Activated CD4-positive, alpha-beta T cell treated with anti-CD3 and anti-CD28 coated beads for 1 hour (primary cell): ENCODE measurements around the gene EPB41L2.
"Not testable (repeated sequence)": the region's sequence is repeated elsewhere in the genome, so short reads cannot be mapped to it uniquely, and the experiment has no call there.

Source experiments
- DNase-seq: peaks from one replicate; pipeline ENCODE4 v3.0.0-alpha.2; 2020

EPB41L2 gene

GRCh38 chr6:131033631-131034030 lies 29.4 kb downstream of the EPB41L2 start:
- no peak for DNase-seq

DNA sequence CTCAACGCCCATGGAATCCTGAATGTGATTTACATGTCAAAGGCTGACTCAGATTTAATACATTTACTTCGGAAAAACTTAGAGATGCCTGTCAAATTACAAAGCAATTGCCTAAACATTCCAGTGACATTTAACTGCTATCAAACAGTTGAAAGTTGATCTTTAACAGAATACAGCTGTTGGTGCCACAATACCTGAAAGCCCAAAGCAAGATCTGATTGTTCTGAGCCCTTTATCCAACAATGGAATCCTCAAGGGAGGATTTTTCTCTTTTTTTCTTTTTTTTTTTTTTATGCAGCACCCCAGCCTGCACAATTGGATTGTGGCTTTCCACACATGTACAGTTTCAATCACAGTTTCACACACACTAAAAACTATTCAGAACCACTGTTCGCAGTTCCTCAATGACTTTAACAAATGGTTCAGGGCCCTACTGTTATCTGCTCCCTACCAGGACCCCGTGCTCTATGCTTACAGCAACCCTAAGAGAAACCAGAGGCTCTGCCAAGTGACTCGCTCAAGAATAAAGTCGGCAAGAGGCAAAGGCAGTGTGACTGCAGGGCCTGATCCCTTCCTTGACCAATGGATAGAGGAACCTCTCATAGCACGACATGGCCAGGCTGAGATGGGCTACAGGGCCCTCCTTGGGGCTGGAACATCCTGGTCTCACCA lies 33.3 kb downstream of the EPB41L2 start:
- DNase-seq: no peak

GRCh38 chr6:131027326-131027725 lies 35.7 kb downstream of the EPB41L2 start:
- DNase-seq: no peak

DNA sequence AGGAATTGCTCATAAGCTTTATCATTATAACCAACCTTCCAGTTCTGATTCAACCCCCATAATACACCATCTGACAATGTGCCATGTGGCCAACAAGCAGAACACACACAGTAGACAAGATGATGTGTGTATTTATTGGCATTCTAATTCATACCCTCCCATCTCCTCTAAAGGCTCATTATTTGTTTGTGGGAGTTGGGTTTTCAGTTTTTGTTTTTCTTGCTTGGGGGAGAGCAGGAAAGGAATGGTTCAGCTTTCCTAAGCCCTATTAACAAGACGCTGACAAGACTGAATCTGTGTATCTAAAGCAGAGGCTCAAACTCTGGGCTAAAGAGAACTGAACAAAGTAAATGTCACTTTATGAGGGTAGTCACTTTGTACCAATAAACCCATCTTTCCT lies 36.8 kb downstream of the EPB41L2 start:
- DNase-seq: no peak

GRCh38 chr6:131024565-131024964 lies 38.5 kb downstream of the EPB41L2 start:
- no peak for DNase-seq

DNA sequence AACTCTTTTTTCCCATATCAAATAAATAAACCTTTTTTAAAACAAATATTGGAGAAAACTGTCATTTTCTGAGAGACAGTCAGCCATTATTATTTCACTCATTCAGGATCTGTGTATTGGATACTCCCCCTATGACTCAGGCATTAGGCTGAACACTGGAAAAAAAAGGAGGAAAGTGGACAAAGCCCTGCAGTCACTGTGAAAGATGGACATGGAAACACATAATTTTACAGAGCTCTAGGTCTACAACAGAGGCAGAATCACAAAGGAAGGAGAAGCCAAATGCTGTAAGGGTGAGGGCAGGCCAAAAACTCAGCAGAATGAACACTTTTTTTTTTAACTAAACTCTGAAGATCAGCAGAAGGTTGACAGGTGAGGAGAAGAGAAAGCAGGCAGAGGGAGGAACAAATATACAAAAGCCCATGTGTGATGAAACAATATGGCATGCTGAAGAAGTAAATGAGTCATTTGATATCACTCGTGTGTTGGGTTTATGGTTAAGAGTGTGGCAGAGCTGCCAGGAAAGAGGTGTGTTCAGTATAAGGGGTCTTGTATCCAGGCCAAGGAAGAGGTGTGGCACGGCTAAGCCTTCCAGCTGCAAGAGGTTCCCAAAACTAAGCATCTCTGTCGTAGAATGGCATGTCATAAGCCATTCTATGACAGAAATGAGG lies 39.1 kb downstream of the EPB41L2 start:
- no peak for DNase-seq

DNA sequence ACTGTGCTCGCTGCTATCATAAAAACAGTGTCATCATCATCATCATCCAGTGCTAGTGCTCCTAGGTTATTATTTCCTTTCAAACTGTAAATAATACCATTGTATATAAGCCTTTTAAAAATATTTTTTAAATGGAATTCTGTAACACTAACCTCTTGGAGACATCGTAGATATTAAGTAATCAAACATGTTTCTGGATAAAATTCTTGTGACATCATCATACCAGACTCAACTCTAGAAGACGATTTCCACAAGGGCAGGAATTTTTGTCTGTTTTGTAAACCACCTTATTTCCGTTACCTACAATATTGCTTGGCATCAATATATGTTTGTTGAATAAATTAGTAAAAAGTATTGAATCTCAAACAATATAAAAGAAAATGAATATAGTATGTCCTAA lies 40.4 kb downstream of the EPB41L2 start:
- no peak for DNase-seq

- no peak for DNase-seq
Observed at GRCh38 chr6:131017962-131018361, 45.1 kb downstream of the EPB41L2 start.

GRCh38 chr6:131015630-131016263 lies 47.3 kb downstream of the EPB41L2 start:
- no peak for DNase-seq

DNA sequence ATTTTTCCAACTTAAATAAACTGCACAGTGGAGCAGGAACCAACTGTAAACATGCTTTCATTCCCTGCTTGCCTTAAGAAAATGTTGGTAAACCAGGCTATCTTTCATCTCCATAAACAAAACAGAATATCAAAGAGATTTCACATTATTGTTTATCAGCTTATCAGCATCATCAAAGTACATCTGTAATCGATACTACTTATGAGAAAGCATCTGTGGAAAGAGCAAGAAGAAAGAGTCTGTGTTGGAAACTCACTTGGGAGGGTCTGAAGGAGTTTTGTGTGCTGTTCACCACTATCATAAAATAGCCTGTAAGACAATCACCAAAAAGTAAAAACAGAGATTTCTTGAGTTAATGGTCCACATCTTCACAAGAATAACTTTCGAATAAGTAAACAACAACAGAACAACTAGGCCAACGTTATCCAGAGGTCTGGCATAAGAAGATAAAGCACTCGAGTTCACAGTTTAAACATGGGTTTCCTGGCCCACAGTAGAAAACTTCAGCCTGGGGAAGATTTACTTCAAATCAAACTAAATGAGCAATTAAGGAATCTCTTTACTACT lies 47.9 kb downstream of the EPB41L2 start:
- no peak for DNase-seq

DNA sequence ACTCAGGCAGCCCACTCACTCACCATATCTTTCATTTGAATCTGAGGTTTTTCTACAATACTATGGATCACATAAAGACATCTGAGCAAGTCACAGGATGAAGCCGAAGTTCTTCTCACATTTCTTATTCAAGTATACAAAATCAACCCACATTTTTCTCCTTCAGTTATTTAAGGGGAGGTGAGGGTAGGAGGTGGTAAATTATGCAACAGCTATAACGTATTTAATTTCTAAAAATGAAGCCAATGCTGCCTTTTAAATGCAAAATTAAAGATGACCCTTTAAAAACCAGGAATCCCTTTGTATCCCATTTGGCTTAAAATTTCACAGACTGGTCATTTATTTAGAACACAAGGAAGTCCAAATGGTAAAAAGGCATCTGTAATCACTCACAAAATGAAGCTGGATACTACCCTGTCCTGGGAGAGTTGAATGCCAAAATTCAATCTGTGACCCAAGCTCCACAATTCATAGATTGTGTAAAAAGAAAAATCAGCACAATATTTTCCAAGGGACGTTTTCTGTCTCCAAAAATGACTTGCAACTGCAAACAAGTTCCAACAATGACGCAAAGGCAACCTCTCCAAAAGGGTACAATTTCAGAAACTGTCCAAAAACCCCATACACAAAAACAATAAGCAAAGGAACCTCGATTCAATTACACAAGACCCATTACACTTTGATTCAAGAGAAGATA lies 48.8 kb downstream of the EPB41L2 start:
- DNase-seq: no peak

- no peak for DNase-seq
Observed at GRCh38 chr6:131013495-131013894, 49.5 kb downstream of the EPB41L2 start.

DNA sequence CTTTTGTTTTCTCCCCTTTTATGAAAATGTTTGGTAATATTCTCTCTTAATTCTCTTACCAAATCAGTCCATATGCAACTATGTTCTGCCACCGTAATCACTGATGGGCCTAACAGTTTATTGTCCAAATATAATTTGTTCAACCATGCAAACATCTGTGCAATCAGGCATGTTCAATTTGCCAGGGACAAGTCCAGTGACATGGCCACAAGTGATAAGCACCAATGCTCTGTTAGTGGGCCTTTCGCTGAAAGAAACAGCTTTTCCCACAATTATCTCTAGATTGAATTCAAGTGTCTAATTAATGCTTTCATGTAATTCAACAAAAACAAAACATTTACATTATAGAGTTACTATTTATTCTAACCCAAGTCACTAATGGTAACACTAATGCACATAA lies 53.3 kb downstream of the EPB41L2 start:
- no peak for DNase-seq

DNA sequence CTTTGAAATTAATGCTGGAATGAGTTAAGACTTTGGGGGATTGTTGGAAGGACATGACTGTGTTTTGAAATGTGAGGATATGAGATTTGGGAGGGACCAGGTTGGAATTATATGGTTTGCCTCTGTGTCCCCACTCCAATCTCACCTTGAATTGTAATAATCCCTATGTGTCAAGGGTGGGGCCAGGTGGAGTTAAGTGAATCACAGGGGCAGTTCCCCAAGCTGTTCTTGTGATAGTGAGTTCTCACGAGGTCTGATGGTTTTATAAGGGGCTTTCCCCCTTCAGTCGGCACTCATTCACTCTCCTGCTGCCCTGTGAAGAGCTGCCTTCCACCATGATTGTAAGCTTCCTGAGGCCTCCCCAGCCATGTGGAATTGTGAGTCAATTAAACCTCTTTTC lies 54.1 kb downstream of the EPB41L2 start:
- not testable (repeated sequence) for DNase-seq

GRCh38 chr6:131007964-131008363 lies 55.1 kb downstream of the EPB41L2 start:
- not testable (repeated sequence) for DNase-seq

- no peak for DNase-seq
Observed at GRCh38 chr6:131007286-131007685, 55.8 kb downstream of the EPB41L2 start.

DNA sequence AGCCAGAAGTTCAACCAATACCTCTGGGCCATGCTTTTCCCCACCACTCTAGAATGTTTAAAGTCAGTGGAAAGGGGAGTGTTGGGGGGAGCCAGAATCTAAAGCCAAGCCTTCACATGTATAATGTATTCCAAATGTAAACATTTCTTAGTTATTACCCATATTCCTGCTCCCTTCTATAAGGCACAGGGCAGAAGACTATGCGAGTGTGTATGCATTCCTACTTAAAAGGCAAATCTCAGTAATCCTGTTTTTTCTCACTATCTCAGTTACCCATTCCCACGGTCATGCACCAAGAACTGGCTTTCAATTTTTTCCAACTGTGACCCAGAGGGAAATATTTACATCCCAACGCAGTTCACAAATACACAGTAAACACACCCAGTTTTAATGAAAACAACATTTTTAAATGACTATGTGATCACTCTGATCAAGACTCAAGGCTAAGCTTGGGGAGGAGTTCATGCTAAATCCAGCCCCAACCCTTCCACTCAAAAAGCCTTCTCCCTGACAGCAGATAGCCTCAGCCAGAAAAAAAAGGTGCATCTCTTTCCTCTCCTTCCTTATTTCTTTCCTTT lies 57.5 kb downstream of the EPB41L2 start:
- no peak for DNase-seq

DNA sequence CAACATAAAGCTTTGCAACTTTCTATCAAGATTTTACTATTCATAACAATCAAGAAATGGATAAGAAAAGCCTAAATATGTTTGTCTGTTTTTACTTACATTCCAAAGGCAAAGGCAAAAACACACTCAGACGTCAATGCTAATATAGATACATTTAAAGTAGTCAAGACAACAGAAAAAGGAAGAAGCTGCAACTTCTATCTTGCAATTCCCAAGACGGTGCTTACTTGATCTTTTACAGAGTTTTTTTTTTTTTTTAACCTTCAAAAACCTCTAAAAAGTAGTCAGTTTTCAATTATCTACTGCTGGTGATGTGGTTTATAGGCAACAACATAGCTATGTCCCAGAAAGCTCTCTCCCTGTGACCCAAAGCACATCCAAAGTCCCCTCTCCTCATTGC lies 58.1 kb downstream of the EPB41L2 start:
- DNase-seq: no peak

GRCh38 chr6:131004387-131004755 lies 58.7 kb downstream of the EPB41L2 start:
- no peak for DNase-seq

DNA sequence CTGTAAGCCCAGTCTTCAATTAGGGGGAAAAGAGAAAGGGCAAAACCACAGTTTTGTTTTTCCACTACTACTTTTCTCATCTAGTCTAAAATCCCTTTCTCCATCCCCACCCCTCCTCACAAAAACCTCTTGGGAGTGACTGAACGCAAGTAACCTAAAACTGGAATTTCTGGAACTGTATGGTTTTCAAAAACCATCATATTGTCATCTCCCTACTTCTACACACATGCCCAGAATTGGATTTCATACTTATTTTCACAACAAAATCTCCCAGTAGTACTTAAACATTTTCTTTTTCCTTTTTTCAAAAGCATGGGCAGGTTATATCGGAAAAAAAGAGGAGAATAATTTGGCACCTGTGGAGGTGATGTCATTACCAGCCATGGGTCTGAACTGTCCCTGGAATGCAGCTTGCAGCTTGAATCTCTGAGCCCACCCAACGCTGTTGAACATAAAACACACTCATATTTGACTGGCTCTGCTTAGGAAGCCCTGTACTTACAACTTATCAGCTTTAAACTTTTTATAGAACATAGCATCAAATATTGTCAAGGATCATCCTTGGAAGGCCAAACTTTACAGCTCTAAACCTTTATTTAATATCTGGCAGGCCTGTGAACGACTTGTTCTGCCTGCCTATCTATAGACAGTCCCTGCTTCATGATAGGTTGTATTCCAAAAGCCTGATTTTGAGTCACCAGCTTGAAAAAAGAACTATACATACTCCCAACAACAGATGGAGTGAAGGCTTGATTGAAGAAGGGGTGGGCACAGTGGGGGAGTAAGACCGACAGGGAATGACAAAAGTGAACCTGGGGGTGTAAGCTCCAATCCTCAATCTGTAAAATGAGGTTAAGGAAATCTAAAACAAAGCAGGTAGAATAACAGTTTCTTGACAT lies 59.3 kb downstream of the EPB41L2 start:
- no peak for DNase-seq

DNA sequence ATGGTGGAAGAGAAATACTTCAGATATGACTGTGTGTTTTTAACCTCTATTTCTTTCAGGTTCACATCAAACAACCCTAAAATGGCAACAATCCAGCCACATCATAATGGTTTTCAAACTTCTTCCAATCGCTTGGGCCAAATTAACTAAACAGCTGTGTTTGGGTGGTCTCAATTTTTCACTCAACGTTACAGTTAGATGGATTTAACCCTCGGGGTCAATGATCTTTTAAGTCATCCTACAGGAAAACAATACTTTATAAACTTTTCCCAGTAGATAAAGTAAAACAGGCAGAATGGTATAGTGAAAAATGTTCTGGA lies 60.4 kb downstream of the EPB41L2 start:
- DNase-seq: no peak
